SK-N-SH (cell line): Measurements from ENCODE around the gene MAPK10.

Experiments
- CTCF ChIP-seq: fragments of 200-600 bp; sonication (generic); IDR thresholded peaks from 2 replicates; pipeline ENCODE4 v1.6.1; 2017; ENCODE audit warnings: antibody characterized with exemption, mild to moderate bottlenecking, moderate library complexity
- GATA2 ChIP-seq: sonication (generic); formaldehyde crosslinking; IDR thresholded peaks from 2 replicates; pipeline ENCODE4 v1.5.0; 2020; ENCODE audit warnings: mild to moderate bottlenecking, missing genetic modification reagents
- IRF3 ChIP-seq: fragments of 150-350 bp; IDR thresholded peaks from 2 replicates; pipeline ENCODE4 v1.6.1; 2016; ENCODE audit warnings: mild to moderate bottlenecking, low read depth, low read length
- MAX ChIP-seq: IDR thresholded peaks from 2 replicates; pipeline ENCODE4 v1.4.0; 2012; ENCODE audit warnings: low read depth
- NFIC ChIP-seq: IDR thresholded peaks from 2 replicates; pipeline ENCODE4 v1.4.0; 2012; ENCODE audit warnings: borderline replicate concordance
- TEAD4 ChIP-seq: IDR thresholded peaks from 2 replicates; pipeline ENCODE4 v1.4.0; 2012; ENCODE audit warnings: mild to moderate bottlenecking, borderline replicate concordance; ENCODE audit not compliant: insufficient read depth
- USF2 ChIP-seq: fragments of 150-350 bp; IDR thresholded peaks from 2 replicates; pipeline ENCODE4 v1.6.1; 2017; ENCODE audit warnings: antibody characterized with exemption, low read length, low read depth, borderline replicate concordance
- YY1 ChIP-seq: IDR thresholded peaks from 2 replicates; pipeline ENCODE4 v1.4.0; 2012; ENCODE audit warnings: low read depth, mild to moderate bottlenecking

- no peak for TF ChIP-seq GATA2 (CRISPR knock-in tag)
- no peak for TF ChIP-seq NFIC
- no peak for TF ChIP-seq MAX
- TF ChIP-seq YY1 = no peak
- TF ChIP-seq USF2 = no peak
- TF ChIP-seq TEAD4 = no peak
- TF ChIP-seq IRF3 = no peak
- TF ChIP-seq CTCF = no peak
Observed at GRCh38 chr4:85961887-85962286, 398.0 kb downstream of the MAPK10 start.
